NCI-H128 (cell line): ENCODE data around the gene HTRA3.

Experiments
- DNase-seq: peaks from one replicate; lab custom pipeline; 2025; ENCODE audit not compliant: unreplicated experiment; lab: John Stamatoyannopoulos, UW

The HTRA3 gene

GRCh38 chr4:8265171-8265929 is 4.2 kb upstream of the HTRA3 start:
- no peak for DNase-seq

GRCh38 chr4:8266088-8266487 is 3.5 kb upstream of the HTRA3 start:
- DNase-seq: no peak

- DNase-seq: no peak
Measured at GRCh38 chr4:8266508-8266907, 3.0 kb upstream of the HTRA3 start.

- no peak for DNase-seq
Measured at GRCh38 chr4:8267077-8267476, 2.5 kb upstream of the HTRA3 start.

- DNase-seq: no peak
Measured at GRCh38 chr4:8268211-8268610, 1.3 kb upstream of the HTRA3 start.

- no peak for DNase-seq
Measured at GRCh38 chr4:8268901-8269534, 536 bp upstream of the HTRA3 start.

GRCh38 chr4:8270418-8270771 is 841 bp downstream of the HTRA3 start:
- no peak for DNase-seq

- DNase-seq: no peak
Measured at GRCh38 chr4:8270912-8271815, 1.6 kb downstream of the HTRA3 start.

GRCh38 chr4:8271821-8272220 is 2.3 kb downstream of the HTRA3 start:
- no peak for DNase-seq

GRCh38 chr4:8272472-8273428 is 3.2 kb downstream of the HTRA3 start:
- no peak for DNase-seq

GRCh38 chr4:8273450-8273849 is 3.9 kb downstream of the HTRA3 start:
- no peak for DNase-seq

GRCh38 chr4:8274066-8274652 is 4.6 kb downstream of the HTRA3 start:
- DNase-seq: no peak

- DNase-seq: no peak
Measured at GRCh38 chr4:8274765-8275547, 5.4 kb downstream of the HTRA3 start.

- no peak for DNase-seq
Measured at GRCh38 chr4:8275548-8275910, 6.0 kb downstream of the HTRA3 start.

- no peak for DNase-seq
Measured at GRCh38 chr4:8276358-8277240, 7.0 kb downstream of the HTRA3 start.

- no peak for DNase-seq
Measured at GRCh38 chr4:8277356-8278008, 7.9 kb downstream of the HTRA3 start.

GRCh38 chr4:8278009-8278395 is 8.4 kb downstream of the HTRA3 start:
- no peak for DNase-seq
